B cell (primary cell): ENCODE data around the gene HPS3. TPM values are rescaled to one million over a fixed set of nuclear protein-coding genes. Genes with fewer than 3 reads are reported as not detected.
"Not testable (repeated sequence)": the region's sequence is repeated elsewhere in the genome, so short reads cannot be mapped to it uniquely, and the experiment has no call there.

Source experiments
- ATAC-seq: fragments of 200-7000 bp; cut with Tn5 transposase; one replicate; pipeline ENCODE4 v1.10.0; 2021; ENCODE audit warnings: low read depth, mild to moderate bottlenecking, moderate number of reproducible peaks, moderate library complexity
- CTCF ChIA-PET: fragments of 350-600 bp; sonication (Branson Sonifier 250); formaldehyde crosslinking; loops from one replicate; lab custom pipeline; 2021; ENCODE audit warnings: antibody characterized with exemption, inconsistent platforms; lab: Charles Lee
- POLR2A ChIA-PET: fragments of 350-600 bp; sonication (Branson Sonifier 250); formaldehyde crosslinking; loops from one replicate; lab custom pipeline; 2021; ENCODE audit warnings: antibody characterized with exemption; lab: Charles Lee
- DNase-seq: peaks from one replicate; pipeline ENCODE4 v3.0.0; 2013
- H2AFZ ChIP-seq: 2 replicates; pipeline ENCODE4 v1.6.1; 2012; ENCODE audit warnings: mild to moderate bottlenecking, low read depth, low read length; ENCODE audit not compliant: insufficient read depth, poor library complexity, severe bottlenecking
- H3K27ac ChIP-seq, 2 donors: 1 replicate in 1 of 2; 2 replicates in 1 of 2; pipeline ENCODE4 v1.5.1; 2012 to 2013; ENCODE audit warnings: low read length in 2 of 2, mild to moderate bottlenecking in 2 of 2, moderate library complexity in 1 of 2
- H3K27me3 ChIP-seq, 4 experiments: fragments of 200-600 bp in 1 of 4; sonication (generic) in 1 of 4; replicated peaks in 1 of 4; 1 replicate in 2 of 4; 2 replicates in 2 of 4; pipeline versions ENCODE4 v1.6.1 to v1.7.0; 2013 to 2016; ENCODE audit warnings: low read length in 3 of 4, mild to moderate bottlenecking in 2 of 4, mixed read lengths in 1 of 4, moderate library complexity in 1 of 4; ENCODE audit not compliant: insufficient read depth in 4 of 4, control insufficient read depth in 3 of 4; ENCODE audit errors: control extremely low read depth in 1 of 4
- H3K36me3 ChIP-seq, 2 experiments: replicated peaks in 1 of 2; 1 replicate in 1 of 2; 2 replicates in 1 of 2; pipeline versions ENCODE4 v1.6.1 to v1.7.1; 2013; ENCODE audit warnings: low read length in 1 of 2; ENCODE audit not compliant: insufficient read depth in 2 of 2, control insufficient read depth in 1 of 2; ENCODE audit errors: control extremely low read depth in 1 of 2, extremely low read depth in 1 of 2
- H3K4me1 ChIP-seq, 2 donors: fragments of 200-600 bp in 1 of 2; sonication (generic) in 1 of 2; 1 replicate in 1 of 2; 2 replicates in 1 of 2; pipeline versions ENCODE4 v1.5.1 to v1.6.1; 2013 to 2017; ENCODE audit warnings: low read length in 2 of 2; ENCODE audit not compliant: control insufficient read depth in 2 of 2, insufficient read depth in 2 of 2
- H3K4me2 ChIP-seq: replicated peaks from 2 replicates; pipeline ENCODE3; 2012; ENCODE audit warnings: mild to moderate bottlenecking, low read depth, low read length; ENCODE audit not compliant: poor library complexity, severe bottlenecking
- H3K4me3 ChIP-seq, 5 experiments: fragments of 200-600 bp in 1 of 5; sonication (generic) in 1 of 5; 1 replicate in 3 of 5; 2 replicates in 2 of 5; pipeline versions ENCODE4 v1.5.1 to v1.7.0; 2011 to 2016; ENCODE audit warnings: low read length in 4 of 5, mild to moderate bottlenecking in 4 of 5, low read depth in 2 of 5, control low read depth in 1 of 5, moderate library complexity in 1 of 5; ENCODE audit not compliant: insufficient read depth in 1 of 5; ENCODE audit errors: control extremely low read depth in 1 of 5, extremely low read depth in 1 of 5
- H3K79me2 ChIP-seq: fragments of 200-600 bp; sonication (generic); one replicate; pipeline ENCODE4 v1.6.0; 2016; ENCODE audit warnings: low read length; ENCODE audit not compliant: control insufficient read depth, insufficient read depth
- H3K9ac ChIP-seq: fragments of 200-600 bp; sonication (generic); 2 replicates; pipeline ENCODE4 v1.6.1; 2017; ENCODE audit warnings: mild to moderate bottlenecking, low read length, moderate library complexity
- H3K9me3 ChIP-seq, 3 donors: one replicate each; pipeline versions ENCODE4 v1.6.1 to v1.7.1; 2013; ENCODE audit warnings: low read length in 2 of 3; ENCODE audit not compliant: control insufficient read depth in 2 of 3, insufficient read depth in 1 of 3; ENCODE audit errors: control extremely low read depth in 1 of 3
- H4K20me1 ChIP-seq: 2 replicates; pipeline ENCODE4 v1.6.0; 2012; ENCODE audit warnings: mild to moderate bottlenecking, low read length; ENCODE audit not compliant: insufficient read depth, control insufficient read depth, poor library complexity, severe bottlenecking
- H3K27ac Mint-ChIP-seq: one replicate; pipeline ENCODE4 v1.8.0; 2021; ENCODE audit warnings: mixed read lengths
- H3K27me3 Mint-ChIP-seq: one replicate; pipeline ENCODE4 v1.8.0; 2021; ENCODE audit warnings: mixed read lengths
- H3K4me1 Mint-ChIP-seq: one replicate; pipeline ENCODE4 v1.8.0; 2021; ENCODE audit warnings: mixed read lengths
- H3K4me3 Mint-ChIP-seq: one replicate; pipeline ENCODE4 v1.8.0; 2021; ENCODE audit warnings: mixed read lengths
- H3K9me3 Mint-ChIP-seq: one replicate; pipeline ENCODE4 v1.8.0; 2022; ENCODE audit warnings: mixed read lengths; ENCODE audit not compliant: insufficient read depth
- CTCF ChIP-seq: fragments of 200-600 bp; IDR thresholded peaks from one replicate; pipeline ENCODE4 v1.8.0; 2022; ENCODE audit warnings: antibody characterized with exemption, mild to moderate bottlenecking
- EZH2 ChIP-seq: IDR thresholded peaks from 2 replicates; pipeline ENCODE4 v1.6.1; 2012; ENCODE audit warnings: borderline replicate concordance, low read depth, mild to moderate bottlenecking, moderate library complexity, low read length; ENCODE audit not compliant: insufficient read depth, poor library complexity, severe bottlenecking
- WGBS: methylation state at CpG from one replicate; pipeline ENCODE4 v1.1.5; 2013; ENCODE audit warnings: missing lambda C conversion rate; ENCODE audit not compliant: insufficient coverage; 5-methylcytosine and 5-hydroxymethylcytosine counted together
- intact Hi-C: fragments of 100-400 bp; cut with micrococcal nuclease; formaldehyde crosslinking; loops from one replicate; pipeline ENCODE4 v1.10.0; 2022
- polyA plus RNA-seq: library from polyadenylated mRNA; depleted of rRNA; stranded (reverse); fragments of >200 nt; gene quantifications from 2 replicates; pipeline ENCODE4 v1.2.3, GENCODE V29; 2012
- total RNA-seq, 2 donors: library from RNA; stranded (reverse); fragments of 120-200 nt in 1 of 2; gene quantifications; 1 replicate in 1 of 2; 2 replicates in 1 of 2; pipeline versions ENCODE4 v1.2.3 to v1.2.4, GENCODE V29; 2013 to 2022

The HPS3 gene
- total and polyA plus RNA-seq, 2 donors (not counting 1 experiment from before 2014, with no cell fraction given): 28.9 to 48.1 TPM

GRCh38 chr3:149188494-149188893 is 59.1 kb downstream of the HPS3 start:
- H3K4me1 ChIP-seq: no peaks in the 10 kb centered on the region
- H3K4me2 ChIP-seq: no peak overlapping the region
- no peaks in the 10 kb centered on the region for H3K36me3 ChIP-seq
- no peaks in the 10 kb centered on the region for H3K27me3 ChIP-seq
- no peak overlapping the region for H3K27ac ChIP-seq
- Mint-ChIP-seq H3K4me3 (no peak overlapping the region), H3K9me3 (no peaks in the 10 kb centered on the region), H3K27ac (no peak overlapping the region), H3K4me1 (no peaks in the 10 kb centered on the region), H3K27me3 (no peaks in the 10 kb centered on the region)
- DNase-seq (no peak), ATAC-seq (no peak)
- H3K9ac ChIP-seq: no peak overlapping the region
- intact Hi-C loops: no loop called here
- ChIA-PET POLR2A (no interaction called here), CTCF (interaction anchor here (1.0 to 1.3 kb wide), 2 partner anchors 84 to 85 kb away, joined by 3 to 4 read pairs; no protein-coding TSS in a partner anchor)
- no peak overlapping the region for H3K4me3 ChIP-seq
- no peaks in the 10 kb centered on the region for H3K79me2 ChIP-seq
- H3K9me3 ChIP-seq: no peaks in the 10 kb centered on the region
- H2AFZ ChIP-seq: no peak overlapping the region
- TF ChIP-seq EZH2 (no peak), CTCF (no peak)
- 80% methylated on average over 1 of the region's 2 CpGs for WGBS
- no peaks in the 10 kb centered on the region for H4K20me1 ChIP-seq

GRCh38 chr3:149195221-149195620 is 65.8 kb downstream of the HPS3 start:
- ChIA-PET CTCF (interaction anchor here (0.6 kb wide), 1 partner anchor 8 kb away, joined by 3 read pairs; no protein-coding TSS in a partner anchor), POLR2A (no interaction called here)
- Histone ChIP-seq H3K9ac (no peak overlapping the region), H3K27ac (no peak overlapping the region), H3K27me3 (no peaks in the 10 kb centered on the region), H3K4me3 (no peak overlapping the region), H3K4me1 (no peaks in the 10 kb centered on the region), H2AFZ (no peak overlapping the region), H4K20me1 (no peaks in the 10 kb centered on the region), H3K79me2 (no peaks in the 10 kb centered on the region), H3K36me3 (no peaks in the 10 kb centered on the region), H3K9me3 (no peaks in the 10 kb centered on the region), H3K4me2 (no peak overlapping the region)
- WGBS: no CpG with 5 or more reads among the region's 1 CpG
- no peak for ATAC-seq
- TF ChIP-seq EZH2 (no peak), CTCF (no peak)
- intact Hi-C loops: no loop called here
- Mint-ChIP-seq H3K4me3 (no peak overlapping the region), H3K27ac (no peak overlapping the region), H3K4me1 (no peaks in the 10 kb centered on the region), H3K27me3 (no peaks in the 10 kb centered on the region), H3K9me3 (no peaks in the 10 kb centered on the region)
- no peak for DNase-seq

GRCh38 chr3:149196805-149197592 is 67.6 kb downstream of the HPS3 start:
- WGBS: 100% methylated on average over 3 of the region's 12 CpGs
- H3K9me3 ChIP-seq, H3K4me1 Mint-ChIP-seq, intact Hi-C loops, H4K20me1 ChIP-seq, H3K27ac Mint-ChIP-seq, H3K36me3 ChIP-seq, CTCF ChIA-PET, DNase-seq, H3K9me3 Mint-ChIP-seq, H3K27me3 ChIP-seq, H3K79me2 ChIP-seq, H3K9ac ChIP-seq, H3K4me2 ChIP-seq, POLR2A ChIA-PET, H3K4me1 ChIP-seq, H3K27ac ChIP-seq, H3K4me3 Mint-ChIP-seq, H3K4me3 ChIP-seq, H3K27me3 Mint-ChIP-seq, ATAC-seq, H2AFZ ChIP-seq: not testable (repeated sequence)
